GM21786 (cell line): ENCODE results near the gene OR2J3.
"Not testable (repeated sequence)": the region's sequence is repeated elsewhere in the genome, so short reads cannot be mapped to it uniquely, and the experiment has no call there.

ENCODE experiments used
- ATAC-seq: cut with Tn5 transposase; IDR thresholded peaks from one replicate; pipeline ENCODE4 v1.9.1; 2021; ENCODE audit not compliant: unreplicated experiment

OR2J3 gene

DNA sequence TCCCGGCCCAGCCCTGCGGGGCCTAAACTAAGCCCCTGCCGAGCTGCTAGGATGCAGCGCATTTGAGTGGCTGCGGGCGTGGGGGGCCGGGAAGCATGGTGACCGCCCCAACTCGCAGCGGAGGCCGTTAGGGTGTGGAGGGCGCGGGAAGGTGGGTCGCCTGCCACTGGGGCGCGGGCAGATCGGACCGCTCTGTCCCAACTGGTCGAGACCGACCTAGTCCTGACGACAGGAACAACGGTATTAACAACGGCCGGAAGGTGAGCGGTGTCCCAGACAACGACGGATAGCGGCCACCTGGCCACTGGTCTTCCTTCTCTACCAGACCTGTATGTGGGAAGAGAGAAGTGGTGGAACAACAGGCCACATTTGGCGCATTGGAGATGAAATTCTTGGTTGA is 52.1 kb downstream of the OR2J3 start:
- not testable (repeated sequence) for ATAC-seq
